Measurements from ENCODE around the gene BMI1.

Gene BMI1

GRCh38 chr10:22367471-22367870 lies 46.6 kb downstream of the BMI1 start:
- no peak for DNase-seq (ENCODE audit: low read depth)

DNA sequence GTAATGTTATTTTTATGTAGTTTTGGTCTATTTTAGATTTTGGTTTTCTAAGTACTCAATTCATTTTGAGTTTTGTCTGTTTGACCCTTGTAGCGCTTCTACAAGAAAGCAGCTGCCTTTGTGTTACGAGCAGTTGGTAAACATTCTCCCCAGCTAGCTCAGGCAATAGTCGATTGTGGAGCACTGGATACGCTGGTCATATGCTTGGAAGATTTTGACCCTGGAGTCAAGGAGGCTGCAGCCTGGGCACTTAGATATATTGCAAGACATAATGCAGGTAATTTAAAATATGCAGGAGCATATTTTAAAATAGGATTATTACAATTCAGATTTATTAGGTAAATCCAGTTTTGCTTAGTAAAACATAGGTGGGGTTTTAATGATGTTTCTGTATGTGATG lies 47.5 kb downstream of the BMI1 start:
- no peak for DNase-seq (ENCODE audit: low read depth)

DNA sequence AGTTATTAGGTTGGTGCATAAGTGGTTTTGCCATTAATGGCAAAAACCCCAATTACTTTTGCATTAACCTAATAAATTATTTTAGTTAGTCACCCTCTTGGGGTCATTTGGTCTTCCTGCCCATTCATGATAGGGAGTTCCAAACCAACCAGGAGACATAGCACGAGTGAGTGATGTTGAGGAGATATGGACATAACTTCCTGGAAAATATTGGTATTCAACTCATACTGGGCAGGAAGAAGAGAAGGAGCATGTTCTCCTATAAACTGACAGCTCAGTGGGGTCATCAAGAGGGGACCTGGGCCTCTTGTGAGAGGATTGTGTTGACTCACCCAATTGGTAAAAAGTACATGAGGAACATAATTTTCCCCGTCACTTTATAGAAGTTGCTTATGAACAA lies 48.1 kb downstream of the BMI1 start:
- DNase-seq (ENCODE audit: low read depth) = no peak

GRCh38 chr10:22369434-22370072 lies 48.7 kb downstream of the BMI1 start:
- no peak for DNase-seq (ENCODE audit: low read depth)

- DNase-seq (ENCODE audit: low read depth) = no peak
Measured at GRCh38 chr10:22370320-22370719, 49.4 kb downstream of the BMI1 start.

- no peak for DNase-seq (ENCODE audit: low read depth)
Measured at GRCh38 chr10:22372298-22372697, 51.4 kb downstream of the BMI1 start.

DNA sequence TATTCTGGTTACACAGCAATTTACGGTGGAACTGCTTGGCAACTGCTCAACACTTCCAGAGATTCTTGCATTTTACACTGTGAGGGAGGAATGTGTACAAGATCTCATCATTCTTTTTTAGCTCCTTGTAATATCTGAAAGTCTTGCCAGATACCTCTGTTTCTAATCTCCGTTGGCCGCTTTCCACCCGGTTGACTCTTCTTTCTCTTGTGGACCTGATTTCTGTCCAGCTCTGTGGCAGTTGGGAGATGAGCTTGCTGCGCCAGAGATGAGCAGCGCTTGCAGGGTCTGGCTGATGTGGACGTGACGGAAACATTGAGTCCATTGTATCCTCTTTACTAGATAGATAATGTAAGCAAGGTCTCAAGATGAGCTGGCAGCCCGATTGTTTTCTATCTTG lies 52.0 kb downstream of the BMI1 start:
- DNase-seq (ENCODE audit: low read depth) = no peak

- no peak for DNase-seq (ENCODE audit: low read depth)
Measured at GRCh38 chr10:22374489-22375126, 53.7 kb downstream of the BMI1 start.

DNA sequence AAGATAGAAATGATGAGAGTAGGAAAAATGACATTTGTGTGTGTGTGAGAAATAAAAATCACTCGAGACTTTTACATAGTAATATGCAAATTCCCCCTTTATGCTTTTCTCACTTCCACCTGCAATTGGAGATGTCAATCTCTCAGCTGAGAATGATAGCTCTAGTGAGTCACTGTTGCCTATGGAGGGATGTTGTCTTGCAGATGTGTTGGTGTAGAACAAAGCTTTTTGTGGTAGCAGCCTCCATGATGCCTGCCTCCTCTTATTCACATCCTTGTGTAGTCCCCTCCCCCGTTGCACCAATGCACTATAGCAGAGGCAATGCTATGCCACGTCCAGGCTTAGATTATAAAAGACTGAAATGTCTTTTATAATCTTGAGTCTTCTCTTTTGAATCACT lies 58.2 kb downstream of the BMI1 start:
- no peak for DNase-seq (ENCODE audit: low read depth)

Measured in T follicular helper cell (primary cell).